ENCODE data around the gene SMCHD1.

DNA sequence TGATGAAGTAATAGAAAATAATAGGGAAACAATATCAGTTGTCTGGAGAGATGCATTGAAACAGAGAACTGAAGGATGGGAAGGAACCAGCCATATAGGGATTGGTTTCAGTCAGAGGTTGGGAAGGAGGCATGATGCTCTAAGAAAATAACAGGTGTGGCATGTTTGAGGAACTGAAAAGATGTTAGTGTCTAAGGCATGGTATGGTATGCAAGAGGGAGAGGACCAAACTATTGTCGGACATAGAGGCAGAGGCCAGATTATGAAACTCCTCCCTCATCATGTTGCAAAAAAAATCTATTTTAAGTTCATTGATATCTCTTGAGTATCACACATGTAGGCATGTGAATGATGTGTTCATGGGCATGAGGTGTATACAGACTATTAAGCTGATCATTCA, 142.4 kb downstream of the SMCHD1 start:
- TF ChIP-seq, protein P1, sequence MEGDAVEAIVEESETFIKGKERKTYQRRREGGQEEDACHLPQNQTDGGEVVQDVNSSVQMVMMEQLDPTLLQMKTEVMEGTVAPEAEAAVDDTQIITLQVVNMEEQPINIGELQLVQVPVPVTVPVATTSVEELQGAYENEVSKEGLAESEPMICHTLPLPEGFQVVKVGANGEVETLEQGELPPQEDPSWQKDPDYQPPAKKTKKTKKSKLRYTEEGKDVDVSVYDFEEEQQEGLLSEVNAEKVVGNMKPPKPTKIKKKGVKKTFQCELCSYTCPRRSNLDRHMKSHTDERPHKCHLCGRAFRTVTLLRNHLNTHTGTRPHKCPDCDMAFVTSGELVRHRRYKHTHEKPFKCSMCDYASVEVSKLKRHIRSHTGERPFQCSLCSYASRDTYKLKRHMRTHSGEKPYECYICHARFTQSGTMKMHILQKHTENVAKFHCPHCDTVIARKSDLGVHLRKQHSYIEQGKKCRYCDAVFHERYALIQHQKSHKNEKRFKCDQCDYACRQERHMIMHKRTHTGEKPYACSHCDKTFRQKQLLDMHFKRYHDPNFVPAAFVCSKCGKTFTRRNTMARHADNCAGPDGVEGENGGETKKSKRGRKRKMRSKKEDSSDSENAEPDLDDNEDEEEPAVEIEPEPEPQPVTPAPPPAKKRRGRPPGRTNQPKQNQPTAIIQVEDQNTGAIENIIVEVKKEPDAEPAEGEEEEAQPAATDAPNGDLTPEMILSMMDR (IDR thresholded peaks at IDR 0.05): no peak
- TF ChIP-seq EZH2 (IDR thresholded peaks at IDR 0.05; ENCODE audit: borderline replicate concordance, insufficient read depth, low read depth, low read length, poor library complexity, severe bottlenecking): no peak
